Upper lobe of left lung (tissue), 4 donors: ENCODE results near the gene DUOXA1.
"Not testable (repeated sequence)": the region's sequence is repeated elsewhere in the genome, so short reads cannot be mapped to it uniquely, and the experiment has no call there.

Experiments used
- POLR2AphosphoS5 ChIP-seq, 2 donors: sonication (generic); formaldehyde crosslinking; IDR thresholded peaks; one replicate each; pipeline ENCODE4 v1.5.1; 2017; ENCODE audit warnings: antibody characterized with exemption in 2 of 2
- TF ChIP-seq, protein P1 (sequence below), 6 experiments: fragments of 450-650 bp in 4 of 6; fragments of 200-600 bp in 2 of 6; sonication (generic) in 2 of 6; IDR thresholded peaks; one replicate each; pipeline ENCODE4 v1.5.1; 2016 to 2019; ENCODE audit warnings: antibody characterized with exemption in 6 of 6

DNA sequence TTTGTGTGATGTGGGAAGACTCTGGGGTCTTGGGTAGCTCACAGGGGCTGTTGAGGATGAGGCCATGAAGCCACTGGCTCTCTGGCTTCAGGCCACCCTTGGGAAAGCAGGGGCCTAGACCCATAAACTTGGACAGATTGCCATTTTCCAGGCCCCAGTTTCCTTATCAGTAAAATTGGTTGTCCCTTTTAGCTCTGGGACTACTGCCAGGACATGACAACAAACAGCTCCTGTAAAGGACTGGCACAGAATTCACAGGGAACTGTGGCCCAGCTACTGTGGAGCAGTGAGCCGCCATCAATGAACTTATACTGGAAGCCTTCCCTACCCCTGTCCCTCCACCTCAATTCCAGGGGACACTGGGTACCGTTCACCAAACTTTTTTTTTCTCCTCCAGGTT is 52.3 kb downstream of the DUOXA1 start:
- TF ChIP-seq POLR2AphosphoS5 (IDR thresholded peaks at IDR 0.05): not testable (repeated sequence)
- TF ChIP-seq, protein P1, sequence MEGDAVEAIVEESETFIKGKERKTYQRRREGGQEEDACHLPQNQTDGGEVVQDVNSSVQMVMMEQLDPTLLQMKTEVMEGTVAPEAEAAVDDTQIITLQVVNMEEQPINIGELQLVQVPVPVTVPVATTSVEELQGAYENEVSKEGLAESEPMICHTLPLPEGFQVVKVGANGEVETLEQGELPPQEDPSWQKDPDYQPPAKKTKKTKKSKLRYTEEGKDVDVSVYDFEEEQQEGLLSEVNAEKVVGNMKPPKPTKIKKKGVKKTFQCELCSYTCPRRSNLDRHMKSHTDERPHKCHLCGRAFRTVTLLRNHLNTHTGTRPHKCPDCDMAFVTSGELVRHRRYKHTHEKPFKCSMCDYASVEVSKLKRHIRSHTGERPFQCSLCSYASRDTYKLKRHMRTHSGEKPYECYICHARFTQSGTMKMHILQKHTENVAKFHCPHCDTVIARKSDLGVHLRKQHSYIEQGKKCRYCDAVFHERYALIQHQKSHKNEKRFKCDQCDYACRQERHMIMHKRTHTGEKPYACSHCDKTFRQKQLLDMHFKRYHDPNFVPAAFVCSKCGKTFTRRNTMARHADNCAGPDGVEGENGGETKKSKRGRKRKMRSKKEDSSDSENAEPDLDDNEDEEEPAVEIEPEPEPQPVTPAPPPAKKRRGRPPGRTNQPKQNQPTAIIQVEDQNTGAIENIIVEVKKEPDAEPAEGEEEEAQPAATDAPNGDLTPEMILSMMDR (IDR thresholded peaks at IDR 0.05): not testable (repeated sequence)
